Breast epithelium (tissue), 4 donors: ENCODE measurements around the gene SLC30A3. TPM values are rescaled to one million over a fixed set of nuclear protein-coding genes. Genes with fewer than 3 reads are reported as not detected.
A peak's percentile ranks its signal among the peaks of the same experiment; 100 is the strongest.

Experiments
- DNase-seq, 2 donors: peaks; one replicate each; pipeline ENCODE4 v3.0.0-alpha.2; 2019; ENCODE audit warnings: low spot score in 2 of 2
- H3K27ac ChIP-seq, 2 donors: fragments of 200-600 bp; sonication (generic) in 1 of 2; one replicate each; pipeline ENCODE4 v1.5.1; 2016 to 2019; ENCODE audit warnings: mild to moderate bottlenecking in 1 of 2
- H3K27me3 ChIP-seq, 2 donors: fragments of 200-600 bp; sonication (generic) in 1 of 2; one replicate each; pipeline versions ENCODE4 v1.5.1 to v1.6.0; 2017 to 2019; ENCODE audit warnings: control low read depth in 1 of 2, mild to moderate bottlenecking in 1 of 2
- H3K36me3 ChIP-seq: fragments of 200-600 bp; one replicate; pipeline ENCODE4 v1.5.1; 2019
- H3K4me1 ChIP-seq, 2 donors: fragments of 200-600 bp; sonication (generic); one replicate each; pipeline ENCODE4 v1.5.1; 2016 to 2019; ENCODE audit warnings: control low read depth in 1 of 2
- H3K4me3 ChIP-seq, 3 donors: fragments of 200-600 bp; sonication (generic); 1 replicate in 2 of 3; 2 replicates in 1 of 3; pipeline ENCODE4 v1.5.1; 2016 to 2019; ENCODE audit warnings: mild to moderate bottlenecking in 3 of 3, moderate library complexity in 2 of 3
- H3K9me3 ChIP-seq, 2 donors: fragments of 200-600 bp; sonication (generic) in 1 of 2; one replicate each; pipeline ENCODE4 v1.5.1; 2016 to 2019; ENCODE audit warnings: control low read depth in 1 of 2
- CTCF ChIP-seq, 3 donors: fragments of 450-650 bp; IDR thresholded peaks; one replicate each; pipeline ENCODE4 v1.5.1; 2016 to 2017; ENCODE audit warnings: antibody characterized with exemption in 3 of 3, mild to moderate bottlenecking in 3 of 3, moderate library complexity in 3 of 3
- POLR2A ChIP-seq: fragments of 450-650 bp; IDR thresholded peaks from one replicate; pipeline ENCODE4 v1.6.1; 2016; ENCODE audit warnings: antibody characterized with exemption, mild to moderate bottlenecking, moderate library complexity
- POLR2AphosphoS5 ChIP-seq, 3 donors: sonication (generic); formaldehyde crosslinking; IDR thresholded peaks; one replicate each; pipeline ENCODE4 v1.6.1; 2017; ENCODE audit warnings: antibody characterized with exemption in 3 of 3
- intact Hi-C: fragments of 100-400 bp; cut with DNase I; formaldehyde crosslinking; loops from one replicate; pipeline ENCODE4 v1.15.1; 2023; ENCODE audit warnings: low total_unique reads
- total RNA-seq, 3 donors: library from RNA; depleted of rRNA; stranded (reverse); fragments of >200 nt; gene quantifications; one replicate each; pipeline ENCODE4 v1.1.0, GENCODE V29; 2016

Gene SLC30A3
- under 1 TPM in 1 of 3 donors, not detected in 2; 0.33 TPM for total RNA-seq

DNA sequence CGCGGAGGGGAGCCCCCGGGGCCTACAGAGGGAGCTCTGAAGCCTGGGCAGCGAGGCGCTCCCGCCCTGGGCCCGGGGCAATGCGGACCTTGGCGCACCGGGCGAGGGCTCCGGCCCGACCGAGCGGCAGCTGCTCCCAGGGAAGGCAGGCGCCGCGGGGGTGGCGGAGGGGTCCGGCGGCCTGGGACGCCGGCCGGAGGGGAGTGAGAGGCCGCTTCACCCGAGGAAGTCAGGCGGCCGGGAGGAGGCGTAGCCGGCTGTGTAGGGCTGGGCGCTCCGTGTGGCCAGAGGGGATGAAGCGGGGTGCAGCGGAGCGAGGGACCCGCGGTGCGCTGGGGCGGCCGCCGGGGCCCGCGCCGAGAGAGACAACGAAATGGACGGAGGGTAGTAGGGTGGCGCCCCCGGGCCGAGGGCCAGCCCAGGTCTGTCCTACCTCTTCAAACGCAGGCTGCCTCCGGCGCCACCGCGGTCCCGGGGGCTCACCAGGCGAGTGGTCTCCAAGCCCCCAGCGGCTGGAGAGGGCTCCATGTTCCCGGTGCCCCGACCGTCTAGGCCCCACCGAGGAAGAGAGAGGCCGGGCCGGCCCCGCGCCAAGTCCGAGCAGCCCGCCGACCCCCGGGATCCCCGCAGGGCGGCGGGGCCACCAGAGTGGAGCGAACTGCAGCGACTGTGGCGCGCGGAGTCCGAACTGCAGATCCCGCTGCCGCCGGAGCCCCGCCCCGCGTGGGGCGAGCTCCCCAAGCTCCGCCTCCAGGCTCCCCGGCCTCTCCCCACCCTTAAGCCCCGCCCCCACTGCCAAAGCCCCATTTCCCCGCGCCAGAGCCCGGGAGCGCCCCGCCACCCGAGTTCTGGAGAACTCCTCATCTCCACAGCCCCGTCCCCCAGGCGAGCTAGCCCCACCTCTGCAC lies at the start of gene SLC30A3:
Gene SLC30A3 (minus strand): TSS at position 669 of the 908 bp plus-strand sequence. CDS start 141 bp downstream, at position 528.
- Histone ChIP-seq H3K4me1 (peaks cover 16 to 23% of the 10 kb centered on the region in 2 donors), H3K27me3 (peaks cover 11 to 73% of the 10 kb centered on the region in 2 donors), H3K4me3 (peak within 1 kb of the TSS; percentile 37 to 79 (median 59)), H3K27ac (no peak within 1 kb of the TSS), H3K36me3 (no peaks in the 10 kb centered on the region), H3K9me3 (no peaks in the 10 kb centered on the region)
- peak in 1 of 2 donors; percentile 21 for DNase-seq
- TF ChIP-seq POLR2AphosphoS5 (IDR thresholded peaks at IDR 0.05), result no peak
- TF ChIP-seq CTCF (IDR thresholded peaks at IDR 0.05), result no peak
- no peak for TF ChIP-seq POLR2A
- intact Hi-C loops, result no loop called here

- H3K27ac ChIP-seq, result no peak overlapping the region
- H3K4me1 ChIP-seq, result no peaks in the 10 kb centered on the region
- peaks cover 5 to 18% of the 10 kb centered on the region in 2 donors for H3K27me3 ChIP-seq
- H3K9me3 ChIP-seq, result no peaks in the 10 kb centered on the region
- H3K4me3 ChIP-seq, result no peak overlapping the region
- no peak for DNase-seq
- TF ChIP-seq POLR2AphosphoS5 (IDR thresholded peaks at IDR 0.05), result no peak
- TF ChIP-seq CTCF (IDR thresholded peaks at IDR 0.05), result no peak
- TF ChIP-seq POLR2A, result no peak
- intact Hi-C loops, result no loop called here
- no peaks in the 10 kb centered on the region for H3K36me3 ChIP-seq
Observed at GRCh38 chr2:27312152-27312551, 49.3 kb upstream of the SLC30A3 start.

- Histone ChIP-seq H3K27ac (no peak overlapping the region), H3K4me3 (no peak overlapping the region), H3K9me3 (no peaks in the 10 kb centered on the region), H3K27me3 (peaks cover 17 to 34% of the 10 kb centered on the region in 2 donors), H3K4me1 (no peaks in the 10 kb centered on the region), H3K36me3 (no peaks in the 10 kb centered on the region)
- TF ChIP-seq CTCF (IDR thresholded peaks at IDR 0.05), result no peak
- TF ChIP-seq POLR2AphosphoS5 (IDR thresholded peaks at IDR 0.05), result no peak
- no peak for TF ChIP-seq POLR2A
- intact Hi-C loops, result loop anchor here (10.0 kb wide), 1 partner anchor 215 kb away; no protein-coding TSS in a partner anchor
- no peak for DNase-seq
Observed at GRCh38 chr2:27309651-27310050, 46.8 kb upstream of the SLC30A3 start.

- intact Hi-C loops, result loop anchor here (10.0 kb wide), 1 partner anchor 214 kb away; no protein-coding TSS in a partner anchor
- peaks cover 17 to 34% of the 10 kb centered on the region in 2 donors for H3K27me3 ChIP-seq
- TF ChIP-seq CTCF (IDR thresholded peaks at IDR 0.05) (no peak), POLR2A (no peak)
- no peaks in the 10 kb centered on the region for H3K4me1 ChIP-seq
- H3K27ac ChIP-seq, result no peak within 1 kb of the TSS
- peak in 1 of 2 donors; percentile 57 for DNase-seq
- no peaks in the 10 kb centered on the region for H3K9me3 ChIP-seq
- no peaks in the 10 kb centered on the region for H3K36me3 ChIP-seq
- peak within 1 kb of the TSS in 1 of 3 donors; percentile 54 for H3K4me3 ChIP-seq
Observed at GRCh38 chr2:27308359-27308881, 45.6 kb upstream of the SLC30A3 start, which contains the start of gene UCN. TSS of gene UCN (minus strand) at chr2:27308445. CDS start at chr2:27307895, 550 bp downstream.
